Hepatocyte (in vitro differentiated cells): ENCODE measurements around the gene ATP8A1.

Experiments used
- CTCF ChIP-seq: fragments of 200-600 bp; sonication (generic); IDR thresholded peaks from 2 replicates; pipeline ENCODE4 v1.5.1; 2016; ENCODE audit warnings: antibody characterized with exemption, mild to moderate bottlenecking; ENCODE audit not compliant: poor library complexity
- EZH2 ChIP-seq: fragments of 200-600 bp; sonication (generic); IDR thresholded peaks from 2 replicates; pipeline ENCODE4 v1.6.1; 2016; ENCODE audit warnings: antibody characterized with exemption, mild to moderate bottlenecking, borderline replicate concordance
- EZH2phosphoT487 ChIP-seq: fragments of 200-600 bp; sonication (generic); IDR thresholded peaks from one replicate; pipeline ENCODE4 v1.6.1; 2018; ENCODE audit warnings: antibody characterized with exemption, mild to moderate bottlenecking, low read depth, moderate library complexity; ENCODE audit not compliant: unreplicated experiment, severe bottlenecking

GRCh38 chr4:42482516-42483327 is 174.2 kb downstream of the ATP8A1 start:
- TF ChIP-seq CTCF = no peak
- no peak for TF ChIP-seq EZH2
- no peak for TF ChIP-seq EZH2phosphoT487
